ENCODE results near the gene PDZD2. TPM values are rescaled to one million over a fixed set of nuclear protein-coding genes. Genes with fewer than 3 reads are reported as not detected.

Gene PDZD2
- total RNA-seq, 2 experiments from 2014 or later = not detected

DNA sequence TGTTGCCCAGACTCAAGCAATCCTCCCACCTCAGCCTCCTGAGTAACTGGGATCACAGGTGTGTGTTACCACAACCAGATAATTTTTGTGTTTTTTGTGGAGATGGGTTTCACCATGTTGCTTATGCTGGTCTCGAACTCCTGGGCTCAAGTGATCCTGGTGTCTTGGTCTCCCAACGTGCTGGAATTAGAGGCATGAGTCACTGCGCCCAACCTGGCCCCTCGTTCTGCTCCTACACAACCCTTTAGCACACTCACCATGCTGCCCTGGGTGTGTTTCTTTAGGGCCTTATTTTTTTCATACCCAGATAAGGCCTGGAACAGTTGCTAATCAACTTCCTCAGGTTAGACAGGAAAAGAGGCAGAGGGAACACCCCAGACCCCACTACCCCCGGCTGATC is 2.6 kb downstream of the PDZD2 start:
- no peak overlapping the region for H3K27ac Mint-ChIP-seq
- peaks cover 3% of the 10 kb centered on the region for H3K4me1 Mint-ChIP-seq
- H3K36me3 Mint-ChIP-seq (ENCODE audit: low read depth) = no peaks in the 10 kb centered on the region
- no peak overlapping the region for H3K4me3 Mint-ChIP-seq
- peaks cover 20% of the 10 kb centered on the region for H3K27me3 Mint-ChIP-seq
- no peak for DNase-seq
- no peaks in the 10 kb centered on the region for H3K9me3 Mint-ChIP-seq
- CTCF ChIA-PET = no interaction called here
- POLR2A ChIA-PET = no interaction called here

DNA sequence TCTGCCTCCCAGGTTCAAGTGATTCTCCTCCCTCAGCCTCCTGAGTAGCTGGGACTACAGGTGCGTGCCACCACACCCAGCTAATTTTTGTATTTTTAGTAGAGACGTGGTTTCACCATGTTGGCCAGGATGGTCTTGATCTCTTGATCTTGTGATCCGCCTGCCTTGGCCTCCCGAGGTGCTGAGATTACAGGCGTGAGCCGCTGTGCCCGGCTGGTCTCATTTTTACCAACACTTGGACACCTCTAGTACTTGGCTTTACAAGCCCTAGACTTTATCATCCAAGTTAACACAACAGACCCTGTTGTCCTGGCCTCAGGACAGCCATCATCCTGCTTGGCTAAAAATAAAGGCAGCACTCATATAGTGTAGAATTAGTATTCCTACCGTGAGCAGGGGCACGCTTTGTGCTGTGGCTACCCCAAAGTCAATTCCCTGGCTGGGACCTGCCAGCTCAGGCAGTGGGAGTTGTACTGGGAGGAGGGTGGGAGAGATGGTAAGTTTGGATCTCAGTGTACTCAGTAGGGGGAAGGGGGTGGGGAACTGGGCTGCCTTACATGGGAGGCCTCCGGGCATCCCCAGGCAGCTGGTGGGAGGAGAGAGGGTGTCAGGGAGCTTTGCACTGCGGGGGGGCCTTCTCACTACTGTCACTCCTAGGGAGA is 6.6 kb downstream of the PDZD2 start:
- peaks cover 2% of the 10 kb centered on the region for H3K27me3 Mint-ChIP-seq
- H3K9me3 Mint-ChIP-seq = no peaks in the 10 kb centered on the region
- DNase-seq = no peak
- H3K4me1 Mint-ChIP-seq = no peaks in the 10 kb centered on the region
- H3K27ac Mint-ChIP-seq = no peak overlapping the region
- POLR2A ChIA-PET = no interaction called here
- H3K4me3 Mint-ChIP-seq = no peak overlapping the region
- no peaks in the 10 kb centered on the region for H3K36me3 Mint-ChIP-seq (ENCODE audit: low read depth)
- CTCF ChIA-PET = interaction anchor here (0.8 kb wide), 1 partner anchor 7 kb away, joined by 3 read pairs; the partner anchor contains the start of gene PDZD2

GRCh38 chr5:31648326-31648725 is 9.4 kb downstream of the PDZD2 start:
- Mint-ChIP-seq H3K27ac (no peak overlapping the region), H3K9me3 (no peaks in the 10 kb centered on the region), H3K4me1 (no peaks in the 10 kb centered on the region), H3K4me3 (no peak overlapping the region), H3K36me3 (ENCODE audit: low read depth) (no peaks in the 10 kb centered on the region), H3K27me3 (peaks cover 2% of the 10 kb centered on the region)
- no peak for DNase-seq
- ChIA-PET CTCF (no interaction called here), POLR2A (no interaction called here)

DNA sequence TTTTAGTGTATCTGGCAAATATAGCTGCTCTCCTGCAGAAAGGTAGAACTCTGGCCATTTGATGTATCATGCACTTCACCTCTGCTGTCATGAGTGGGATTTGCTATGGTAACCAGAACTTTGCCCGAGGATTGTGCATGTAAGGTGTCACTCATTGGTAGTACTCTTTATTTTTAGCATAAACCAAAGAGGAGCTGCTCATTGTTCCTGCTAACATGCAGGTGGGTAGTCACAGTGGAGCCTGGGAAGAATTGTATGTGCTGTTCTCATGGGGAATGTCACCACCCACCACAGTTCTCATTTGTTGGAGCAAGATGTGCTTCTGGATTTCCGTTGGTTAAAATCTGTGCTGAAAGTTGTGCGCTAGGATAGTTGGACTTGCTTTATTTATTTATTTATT is 12.3 kb downstream of the PDZD2 start:
- no peaks in the 10 kb centered on the region for H3K9me3 Mint-ChIP-seq
- no peaks in the 10 kb centered on the region for H3K36me3 Mint-ChIP-seq (ENCODE audit: low read depth)
- no peak for DNase-seq
- H3K4me3 Mint-ChIP-seq = no peak overlapping the region
- H3K27me3 Mint-ChIP-seq = peaks cover 2% of the 10 kb centered on the region
- CTCF ChIA-PET = no interaction called here
- H3K27ac Mint-ChIP-seq = no peak overlapping the region
- POLR2A ChIA-PET = no interaction called here
- no peaks in the 10 kb centered on the region for H3K4me1 Mint-ChIP-seq

DNA sequence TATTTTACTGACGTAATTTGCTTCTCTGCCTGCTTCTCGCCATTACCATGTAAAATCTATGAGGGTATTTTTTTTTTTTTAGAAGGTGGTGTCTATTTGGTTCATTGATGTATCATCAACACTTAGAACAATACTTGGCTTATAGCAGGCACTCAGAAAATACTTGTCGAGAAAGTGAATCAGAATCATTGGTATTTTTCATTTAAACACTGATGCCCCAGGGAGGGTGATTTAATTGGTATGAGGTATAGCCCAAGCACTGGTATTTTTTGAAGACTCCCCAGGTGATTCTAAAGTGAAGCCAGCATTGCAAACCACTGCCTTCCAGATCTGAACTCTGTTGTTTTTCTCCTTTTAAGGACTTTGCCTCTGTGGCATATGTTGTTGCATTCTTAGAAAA is 16.6 kb downstream of the PDZD2 start:
- H3K36me3 Mint-ChIP-seq (ENCODE audit: low read depth) = no peaks in the 10 kb centered on the region
- H3K9me3 Mint-ChIP-seq = peaks cover 1% of the 10 kb centered on the region
- ChIA-PET POLR2A (no interaction called here), CTCF (no interaction called here)
- H3K4me1 Mint-ChIP-seq = no peaks in the 10 kb centered on the region
- DNase-seq = no peak
- H3K27ac Mint-ChIP-seq = no peak overlapping the region
- no peaks in the 10 kb centered on the region for H3K27me3 Mint-ChIP-seq
- H3K4me3 Mint-ChIP-seq = no peak overlapping the region

GRCh38 chr5:31656806-31657205 is 17.9 kb downstream of the PDZD2 start:
- no peak for DNase-seq
- H3K27ac Mint-ChIP-seq = no peak overlapping the region
- no peaks in the 10 kb centered on the region for H3K4me1 Mint-ChIP-seq
- H3K36me3 Mint-ChIP-seq (ENCODE audit: low read depth) = no peaks in the 10 kb centered on the region
- ChIA-PET CTCF (no interaction called here), POLR2A (no interaction called here)
- H3K27me3 Mint-ChIP-seq = no peaks in the 10 kb centered on the region
- H3K4me3 Mint-ChIP-seq = no peak overlapping the region
- peaks cover 1% of the 10 kb centered on the region for H3K9me3 Mint-ChIP-seq

GRCh38 chr5:31657315-31657979 is 18.5 kb downstream of the PDZD2 start:
- Mint-ChIP-seq H3K9me3 (peaks cover 1% of the 10 kb centered on the region), H3K27ac (no peak overlapping the region), H3K27me3 (no peaks in the 10 kb centered on the region), H3K4me3 (no peak overlapping the region), H3K36me3 (ENCODE audit: low read depth) (no peaks in the 10 kb centered on the region), H3K4me1 (no peaks in the 10 kb centered on the region)
- DNase-seq = no peak
- POLR2A ChIA-PET = no interaction called here
- CTCF ChIA-PET = no interaction called here

GRCh38 chr5:31661257-31661656 is 22.3 kb downstream of the PDZD2 start:
- H3K4me3 Mint-ChIP-seq = no peak overlapping the region
- H3K27ac Mint-ChIP-seq = no peak overlapping the region
- ChIA-PET POLR2A (no interaction called here), CTCF (no interaction called here)
- peaks cover 1% of the 10 kb centered on the region for H3K9me3 Mint-ChIP-seq
- no peaks in the 10 kb centered on the region for H3K4me1 Mint-ChIP-seq
- DNase-seq = no peak
- no peaks in the 10 kb centered on the region for H3K27me3 Mint-ChIP-seq
- no peaks in the 10 kb centered on the region for H3K36me3 Mint-ChIP-seq (ENCODE audit: low read depth)

DNA sequence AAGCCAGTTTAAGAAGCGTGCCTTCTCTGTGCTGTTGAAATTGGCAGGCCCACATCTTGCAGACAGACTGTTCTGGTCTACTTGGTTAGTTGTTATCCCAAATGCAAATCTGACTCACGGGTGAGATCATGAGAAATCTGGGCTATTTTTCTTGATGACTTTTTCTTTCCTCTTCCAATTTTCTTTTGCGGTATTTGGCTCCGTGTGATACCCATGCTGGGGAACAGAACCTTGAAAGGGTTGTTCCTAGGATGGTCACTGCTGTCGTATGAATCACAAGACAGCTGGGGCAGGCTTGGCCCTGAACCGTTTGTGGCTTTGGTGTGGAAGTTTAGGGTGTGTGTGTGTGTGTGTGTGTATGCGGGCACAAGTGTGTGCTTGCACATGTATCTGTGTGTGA is 24.6 kb downstream of the PDZD2 start:
- Mint-ChIP-seq H3K27ac (no peak overlapping the region), H3K4me1 (no peaks in the 10 kb centered on the region), H3K27me3 (no peaks in the 10 kb centered on the region), H3K4me3 (no peak overlapping the region), H3K36me3 (ENCODE audit: low read depth) (no peaks in the 10 kb centered on the region), H3K9me3 (peaks cover 1% of the 10 kb centered on the region)
- CTCF ChIA-PET = no interaction called here
- POLR2A ChIA-PET = no interaction called here
- DNase-seq = no peak

GRCh38 chr5:31664566-31664965 is 25.6 kb downstream of the PDZD2 start:
- no peak for DNase-seq
- Mint-ChIP-seq H3K4me3 (no peak overlapping the region), H3K4me1 (no peaks in the 10 kb centered on the region), H3K9me3 (no peaks in the 10 kb centered on the region), H3K36me3 (ENCODE audit: low read depth) (no peaks in the 10 kb centered on the region), H3K27ac (no peak overlapping the region), H3K27me3 (no peaks in the 10 kb centered on the region)
- POLR2A ChIA-PET = no interaction called here
- CTCF ChIA-PET = no interaction called here

GRCh38 chr5:31671339-31671741 is 32.4 kb downstream of the PDZD2 start:
- no peak overlapping the region for H3K4me3 Mint-ChIP-seq
- H3K27ac Mint-ChIP-seq = no peak overlapping the region
- CTCF ChIA-PET = no interaction called here
- DNase-seq = no peak
- H3K9me3 Mint-ChIP-seq = no peaks in the 10 kb centered on the region
- no peaks in the 10 kb centered on the region for H3K36me3 Mint-ChIP-seq (ENCODE audit: low read depth)
- no peaks in the 10 kb centered on the region for H3K4me1 Mint-ChIP-seq
- POLR2A ChIA-PET = no interaction called here
- H3K27me3 Mint-ChIP-seq = no peaks in the 10 kb centered on the region

DNA sequence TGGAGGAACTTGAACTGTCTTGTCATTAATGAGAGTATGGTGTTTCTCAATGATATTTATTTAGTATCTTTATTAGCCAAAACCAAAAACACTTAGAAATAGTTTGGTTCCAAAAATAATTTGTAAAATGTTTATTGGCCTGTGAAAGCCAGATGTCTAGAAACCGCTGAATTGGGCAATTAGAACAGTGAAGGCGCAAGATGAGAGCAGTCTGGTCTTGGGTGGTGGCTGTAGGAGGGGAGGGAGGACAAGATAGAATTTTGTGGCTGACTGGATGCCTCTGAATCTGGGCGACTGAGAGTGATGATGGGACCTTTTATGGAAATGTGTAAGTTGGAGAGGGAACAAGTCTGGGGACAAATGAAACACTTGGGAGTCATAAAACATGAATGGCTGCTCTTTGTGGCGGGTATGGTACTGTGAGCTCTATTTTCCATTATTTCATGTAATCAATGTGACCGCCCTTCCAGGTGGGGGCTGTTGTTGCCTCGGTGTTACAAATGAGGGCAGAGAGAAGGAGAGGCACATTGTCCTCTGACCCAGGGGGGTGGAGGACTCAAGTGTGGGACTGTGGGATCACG is 35.5 kb downstream of the PDZD2 start:
- H3K36me3 Mint-ChIP-seq (ENCODE audit: low read depth) = no peaks in the 10 kb centered on the region
- DNase-seq = no peak
- H3K9me3 Mint-ChIP-seq = no peaks in the 10 kb centered on the region
- no peak overlapping the region for H3K27ac Mint-ChIP-seq
- H3K27me3 Mint-ChIP-seq = no peaks in the 10 kb centered on the region
- ChIA-PET CTCF (no interaction called here), POLR2A (no interaction called here)
- no peaks in the 10 kb centered on the region for H3K4me1 Mint-ChIP-seq
- H3K4me3 Mint-ChIP-seq = no peak overlapping the region

DNA sequence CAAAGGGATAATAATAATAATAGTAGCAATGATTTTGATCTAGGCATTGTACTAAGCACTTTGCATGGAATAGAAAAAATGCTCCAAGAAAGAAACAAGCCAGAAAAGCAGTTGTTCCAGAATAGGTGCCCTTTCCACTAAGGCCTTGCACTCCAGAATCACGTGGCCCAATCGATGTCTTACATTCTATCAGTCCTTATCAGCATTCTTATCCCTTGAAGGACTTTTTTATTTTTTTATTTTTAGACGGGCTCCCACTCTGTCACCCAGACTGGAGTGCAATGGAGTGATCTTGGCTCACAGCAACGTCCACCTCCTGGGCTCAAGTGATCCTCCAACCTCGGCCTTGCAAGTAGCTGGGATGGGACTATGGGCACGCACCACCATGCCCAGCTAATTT is 36.5 kb downstream of the PDZD2 start:
- no peaks in the 10 kb centered on the region for H3K36me3 Mint-ChIP-seq (ENCODE audit: low read depth)
- DNase-seq = no peak
- H3K4me1 Mint-ChIP-seq = no peaks in the 10 kb centered on the region
- no peaks in the 10 kb centered on the region for H3K27me3 Mint-ChIP-seq
- CTCF ChIA-PET = no interaction called here
- POLR2A ChIA-PET = no interaction called here
- no peak overlapping the region for H3K27ac Mint-ChIP-seq
- H3K9me3 Mint-ChIP-seq = no peaks in the 10 kb centered on the region
- H3K4me3 Mint-ChIP-seq = no peak overlapping the region

DNA sequence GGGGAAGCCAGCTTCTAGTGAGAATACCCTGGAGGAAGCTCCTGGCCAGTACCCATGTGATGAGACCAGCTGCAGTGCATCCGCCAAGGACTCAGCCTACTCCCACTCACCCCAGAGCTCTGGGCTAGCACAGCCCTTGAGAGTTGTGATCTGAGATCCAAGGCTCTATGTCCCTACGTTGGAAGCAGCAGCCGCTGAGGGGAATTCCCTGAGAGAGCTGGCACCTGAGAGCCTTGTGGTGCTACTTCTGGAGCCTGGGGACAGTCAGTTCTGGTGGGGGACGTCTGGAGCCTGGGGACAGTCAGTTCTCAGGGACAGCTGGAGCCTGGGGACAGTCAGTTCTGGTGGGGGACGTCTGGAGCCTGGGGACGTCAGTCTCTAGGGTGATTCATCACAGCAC is 39.2 kb downstream of the PDZD2 start:
- DNase-seq = no peak
- Mint-ChIP-seq H3K36me3 (ENCODE audit: low read depth) (no peaks in the 10 kb centered on the region), H3K27ac (no peak overlapping the region), H3K4me1 (no peaks in the 10 kb centered on the region), H3K9me3 (no peaks in the 10 kb centered on the region), H3K27me3 (no peaks in the 10 kb centered on the region), H3K4me3 (no peak overlapping the region)
- ChIA-PET POLR2A (no interaction called here), CTCF (interaction anchor here (0.5 kb wide), 1 partner anchor 380 kb away, joined by 4 read pairs; no protein-coding TSS in a partner anchor)
